NCI-H2171 (cell line): Measurements from ENCODE around the gene RNF141.

ENCODE experiments used
- DNase-seq: peaks from one replicate; lab custom pipeline; 2025; lab: John Stamatoyannopoulos, UW

RNF141 gene

GRCh38 chr11:10498022-10498400 is 43.0 kb downstream of the RNF141 start:
- no peak for DNase-seq

DNA sequence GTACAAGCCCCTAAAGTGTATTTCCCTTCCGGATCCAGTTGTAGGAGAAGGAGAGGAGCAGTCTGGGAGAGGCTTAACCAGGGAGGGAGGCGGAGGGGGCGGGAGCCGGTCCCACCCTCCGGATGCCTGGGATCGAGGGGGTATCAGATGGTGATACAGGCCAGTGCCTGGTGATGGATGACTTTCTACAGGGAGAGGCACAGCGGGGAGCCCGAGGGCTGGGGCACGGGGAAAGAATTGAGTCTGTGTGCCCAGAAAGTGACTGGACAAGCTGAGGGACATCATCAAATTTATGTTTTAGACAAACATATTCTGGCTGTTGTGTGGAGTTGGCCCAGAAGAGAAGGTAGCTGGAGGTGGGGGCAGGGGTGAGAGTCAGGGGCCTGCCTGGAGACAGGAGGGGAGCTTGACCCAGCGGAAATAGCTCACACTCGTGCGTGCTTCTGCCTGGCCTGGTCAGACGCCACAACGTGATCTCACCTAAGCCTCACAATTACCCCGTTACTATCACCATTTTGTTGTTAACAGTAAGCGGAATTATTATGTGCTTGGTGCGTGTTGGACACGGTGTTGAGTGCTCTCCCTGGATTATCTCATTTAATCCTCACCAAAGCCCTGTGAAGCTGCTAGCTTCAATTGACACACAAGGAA is 43.5 kb downstream of the RNF141 start:
- DNase-seq, result no peak

DNA sequence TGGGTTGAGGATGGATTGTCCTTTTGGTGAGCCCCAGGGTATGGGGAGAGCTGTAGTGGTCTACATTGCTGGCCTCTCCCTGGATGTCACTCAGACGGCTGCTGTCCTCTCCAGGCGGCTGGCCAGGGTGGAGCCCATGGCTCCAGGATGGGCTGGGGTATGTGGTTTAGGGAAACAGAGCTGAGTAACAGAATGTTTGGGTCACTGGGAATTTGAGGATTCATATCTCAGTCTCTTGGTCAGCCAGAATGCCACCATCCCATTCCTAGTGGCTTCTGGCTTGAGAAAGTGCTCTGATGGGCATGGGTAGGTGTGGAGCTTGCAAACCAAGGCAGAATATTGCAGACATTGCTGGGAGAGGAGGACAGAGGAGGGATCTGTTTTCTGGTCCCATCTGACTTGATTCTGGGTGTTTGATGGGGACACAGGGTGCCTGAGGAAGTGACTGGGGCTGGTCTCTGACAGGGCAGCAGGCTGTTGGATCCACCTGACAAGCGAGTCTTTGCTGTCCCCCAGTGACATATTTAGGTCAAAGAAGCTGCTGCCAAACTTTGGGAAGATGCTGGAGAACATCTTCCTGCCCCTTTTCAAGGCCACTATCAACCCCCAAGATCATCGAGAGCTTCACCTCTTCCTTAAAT is 44.6 kb downstream of the RNF141 start:
- DNase-seq, result no peak

DNA sequence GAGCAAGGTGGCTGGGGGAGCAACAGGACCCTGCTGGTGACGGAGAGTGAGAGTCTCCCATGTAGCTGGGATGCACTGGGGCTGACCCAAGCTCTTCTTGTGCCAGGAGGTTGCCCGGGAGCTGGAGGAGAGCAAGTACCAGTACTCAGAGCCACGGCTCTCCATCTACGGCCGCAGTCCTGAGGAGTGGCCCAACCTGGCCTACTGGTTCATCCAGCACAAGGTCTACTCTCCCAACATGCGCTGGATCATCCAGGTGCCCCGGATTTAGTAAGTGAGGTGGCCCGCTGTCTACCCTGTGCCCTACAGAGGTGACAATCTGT is 45.6 kb downstream of the RNF141 start:
- no peak for DNase-seq

- no peak for DNase-seq
These were observed 46.1 kb downstream of the RNF141 start for GRCh38 chr11:10494636-10495463.

DNA sequence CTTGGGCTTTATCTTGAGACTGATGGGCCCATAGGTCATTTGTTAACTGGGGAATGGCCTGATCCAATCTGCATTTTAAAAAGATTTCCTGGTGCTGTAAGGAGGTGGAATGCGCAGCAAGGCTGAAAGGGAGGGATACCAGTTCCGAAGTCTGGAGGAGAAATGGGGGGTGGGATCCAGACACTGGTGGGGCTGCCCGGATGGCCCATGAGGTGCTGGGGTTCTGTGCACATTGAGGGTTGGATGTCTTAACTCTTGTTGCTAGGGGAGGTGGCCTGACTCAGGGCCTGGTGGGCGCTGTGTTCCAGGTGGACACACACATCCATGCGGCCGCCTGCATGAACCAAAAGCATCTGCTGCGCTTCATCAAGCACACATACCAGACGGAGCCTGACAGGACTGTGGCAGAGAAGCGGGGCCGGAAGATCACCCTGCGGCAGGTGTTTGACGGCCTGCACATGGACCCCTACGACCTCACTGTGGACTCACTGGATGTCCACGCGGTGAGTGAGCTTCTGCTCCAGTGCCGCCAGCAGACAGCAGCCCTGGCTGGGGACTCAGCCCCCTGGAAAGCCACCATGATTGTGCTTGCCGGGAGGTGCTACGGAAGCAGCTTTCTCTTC is 47.8 kb downstream of the RNF141 start:
- no peak for DNase-seq

GRCh38 chr11:10492084-10492483 is 48.9 kb downstream of the RNF141 start:
- DNase-seq, result no peak

DNA sequence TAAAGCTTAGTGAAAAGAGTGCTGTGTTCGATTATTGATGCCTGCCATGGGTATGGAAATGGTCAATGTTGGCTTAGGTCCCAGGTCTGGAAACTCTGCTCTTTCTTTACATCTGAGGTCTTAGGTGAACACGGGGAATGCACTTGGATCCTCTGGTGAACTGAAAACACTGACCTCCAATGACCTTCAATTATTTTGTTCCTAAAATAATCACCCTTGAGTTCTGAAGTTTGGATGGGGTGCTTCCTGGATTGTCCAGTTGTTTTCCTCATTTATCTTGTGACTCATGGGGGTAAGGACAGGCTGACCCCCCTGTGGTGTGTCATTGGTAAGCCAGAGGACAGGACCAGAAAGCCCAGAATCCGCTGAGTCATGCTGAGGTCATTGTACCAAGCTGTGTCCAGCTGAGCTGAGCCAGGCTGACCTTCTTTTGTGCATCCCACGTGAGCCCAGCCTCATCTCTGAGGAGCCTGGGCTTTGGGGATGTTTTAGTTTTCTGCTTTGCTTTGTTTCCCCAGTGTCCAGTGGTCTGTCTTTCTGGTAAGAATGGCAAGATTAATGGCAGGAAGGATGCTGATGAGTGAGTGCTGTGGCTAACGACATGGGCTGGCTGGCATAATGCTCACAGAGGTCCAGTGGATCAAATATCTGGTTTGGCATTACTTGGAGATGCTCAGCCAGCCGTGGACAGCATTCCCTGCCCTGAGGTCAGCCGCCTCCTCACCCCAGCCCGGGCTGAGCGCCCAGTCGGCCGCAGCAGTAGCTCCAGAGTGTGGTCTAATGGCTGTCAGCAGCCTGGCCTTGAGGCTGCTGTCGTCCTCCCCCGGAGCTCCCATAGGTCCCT is 50.4 kb downstream of the RNF141 start:
- DNase-seq, result no peak

DNA sequence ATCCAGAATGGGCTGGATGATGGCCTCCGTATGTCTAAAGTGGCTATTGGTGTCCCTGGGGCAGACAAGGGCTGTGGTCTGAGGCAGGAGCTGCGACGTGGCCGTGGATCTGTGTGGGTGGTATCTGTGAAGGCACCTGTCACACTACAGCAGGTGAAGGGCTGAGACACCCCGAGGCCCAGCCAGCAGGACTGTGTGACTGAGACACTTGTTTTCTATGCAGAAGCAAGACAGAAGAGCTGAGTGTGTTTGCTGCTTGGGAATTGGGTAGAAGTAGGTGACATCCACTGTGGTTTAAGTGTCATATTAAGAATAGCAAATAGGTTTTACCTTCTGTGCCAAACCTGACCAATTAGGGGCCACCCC is 51.0 kb downstream of the RNF141 start:
- no peak for DNase-seq

DNA sequence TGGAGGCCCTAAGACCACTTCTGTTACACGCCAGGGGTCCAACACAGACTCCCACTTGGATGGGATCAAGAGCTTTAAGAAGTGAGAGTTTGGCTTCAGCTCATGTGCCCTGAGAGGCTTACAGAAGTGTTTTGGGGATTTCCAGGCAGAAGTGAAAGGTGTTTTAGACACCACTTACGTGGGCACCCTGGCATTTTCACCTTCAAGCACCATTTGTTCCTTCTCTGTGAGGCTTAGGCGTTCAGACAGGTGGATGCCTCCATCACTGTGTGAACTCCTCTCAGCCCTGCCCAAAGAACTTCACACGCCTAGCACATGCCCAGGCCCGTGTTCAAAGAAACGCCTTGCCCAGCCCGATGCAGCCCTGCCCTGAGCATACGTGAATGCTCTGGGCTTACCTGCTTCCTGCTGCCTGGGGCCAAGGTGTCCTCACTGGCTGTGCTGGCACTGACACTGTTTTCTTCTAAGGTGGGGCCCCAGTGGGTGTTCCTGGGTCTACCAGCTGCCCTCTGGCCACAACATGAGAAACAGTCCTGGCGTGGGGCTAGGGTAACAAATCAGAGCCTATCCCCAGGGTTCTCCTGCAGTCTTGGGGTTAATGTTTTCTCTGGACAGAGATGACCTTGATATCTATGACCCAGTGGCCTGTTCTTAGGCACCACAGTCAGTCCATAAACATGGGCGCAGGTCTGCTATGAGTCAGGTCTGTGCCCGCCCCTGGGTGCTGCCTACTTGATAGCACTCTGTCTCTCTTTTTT is 51.9 kb downstream of the RNF141 start:
- DNase-seq, result no peak

DNA sequence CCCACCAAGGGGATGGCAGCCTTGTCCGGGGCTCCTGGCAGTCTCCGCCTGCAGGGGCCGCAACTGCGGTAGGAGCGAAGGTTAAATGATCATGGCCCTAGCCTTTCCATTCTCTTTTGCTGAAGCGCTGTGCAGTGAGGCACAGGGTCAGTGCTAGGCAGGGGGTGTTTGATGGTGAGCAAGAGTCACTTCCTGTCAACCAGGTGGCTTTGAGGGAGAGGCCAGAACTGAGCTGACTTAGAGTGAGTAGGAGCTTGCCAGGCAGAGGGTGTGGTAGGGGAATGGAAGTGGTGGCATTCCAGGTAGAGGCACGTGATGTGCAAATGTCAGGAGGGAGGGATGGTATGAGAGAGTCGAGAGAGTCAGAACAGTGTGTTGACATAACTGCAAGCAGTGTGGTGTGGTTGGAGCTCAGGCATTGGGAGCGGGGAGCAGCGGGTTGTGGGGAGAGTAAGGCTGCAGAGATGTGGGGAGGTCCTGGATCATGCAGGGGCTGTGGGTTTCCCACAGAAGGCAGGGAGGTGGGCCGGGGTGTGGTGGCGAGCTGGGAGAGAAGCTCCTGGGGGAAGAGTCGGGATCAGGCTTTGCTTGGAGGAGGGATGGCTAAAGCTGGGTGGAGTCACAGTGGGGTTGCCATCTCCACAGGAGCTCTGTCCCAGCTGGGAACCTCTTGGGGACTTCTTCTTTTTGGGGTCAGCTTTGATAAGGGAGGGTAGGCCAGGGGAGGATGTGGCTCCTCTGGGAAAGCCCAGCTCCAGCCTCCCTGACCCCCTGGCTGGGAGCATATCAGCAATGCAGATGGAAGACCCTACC is 52.7 kb downstream of the RNF141 start:
- no peak for DNase-seq

DNA sequence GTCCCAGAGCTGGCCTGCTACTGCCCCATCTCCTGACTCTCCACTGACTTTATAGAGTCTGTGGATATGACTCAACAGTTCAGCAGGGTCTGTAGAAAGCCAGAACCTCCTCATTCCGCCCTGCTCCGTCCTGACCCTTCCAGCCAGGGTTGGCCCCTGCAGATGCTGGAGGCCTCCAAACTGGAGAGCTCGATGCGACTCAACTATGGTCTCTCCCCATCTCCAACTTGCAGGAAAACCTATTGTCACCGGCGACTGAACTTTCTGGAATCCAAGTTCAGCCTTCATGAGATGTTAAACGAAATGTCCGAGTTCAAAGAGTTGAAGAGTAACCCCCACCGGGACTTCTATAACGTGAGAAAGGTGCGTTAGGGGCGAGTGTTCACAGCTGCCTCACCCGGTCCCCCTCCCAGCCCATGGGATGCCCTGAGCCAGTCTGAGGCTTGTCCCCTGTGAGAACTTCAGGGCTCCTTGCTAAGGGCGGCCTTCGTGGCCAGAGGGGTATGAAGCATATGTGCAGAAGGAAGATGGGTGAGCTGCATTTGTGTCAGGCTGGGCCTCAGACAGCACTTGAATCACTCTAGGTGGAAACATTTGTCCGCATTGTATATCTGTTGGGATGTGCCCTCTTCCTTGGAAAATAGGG is 53.9 kb downstream of the RNF141 start:
- no peak for DNase-seq

DNA sequence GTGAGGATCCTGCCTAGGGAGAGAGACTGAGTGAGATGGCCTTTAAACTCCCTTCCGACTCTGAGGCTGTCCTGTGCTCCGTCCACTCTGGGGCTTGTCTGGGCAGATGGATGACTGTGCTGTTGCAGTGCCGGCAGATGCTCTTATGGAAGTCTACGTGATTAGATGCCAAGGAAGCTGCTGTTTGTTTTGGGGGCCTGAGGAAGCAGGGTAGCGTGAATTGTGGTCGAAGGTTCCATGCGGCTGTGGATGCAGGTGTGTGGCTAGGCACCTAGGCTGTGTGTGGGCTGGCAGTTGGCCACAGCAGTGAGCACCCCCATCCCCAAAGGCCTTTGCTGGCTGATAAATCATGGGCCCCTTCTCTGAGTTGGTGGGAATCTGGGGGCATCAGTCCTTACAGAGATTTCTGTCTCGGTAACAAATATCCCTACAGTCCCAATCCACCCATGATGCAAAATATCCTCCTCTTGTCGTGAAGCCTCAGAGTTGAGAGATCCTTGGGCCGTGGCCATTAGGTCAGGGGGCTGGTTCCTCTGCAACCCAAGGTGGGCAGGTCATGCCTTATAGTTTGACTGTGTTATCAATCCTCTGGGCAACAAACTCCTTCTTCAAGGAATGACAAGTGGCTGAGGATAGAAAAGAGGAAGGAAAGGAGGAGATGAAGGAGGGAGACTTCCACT is 54.7 kb downstream of the RNF141 start:
- no peak for DNase-seq

DNA sequence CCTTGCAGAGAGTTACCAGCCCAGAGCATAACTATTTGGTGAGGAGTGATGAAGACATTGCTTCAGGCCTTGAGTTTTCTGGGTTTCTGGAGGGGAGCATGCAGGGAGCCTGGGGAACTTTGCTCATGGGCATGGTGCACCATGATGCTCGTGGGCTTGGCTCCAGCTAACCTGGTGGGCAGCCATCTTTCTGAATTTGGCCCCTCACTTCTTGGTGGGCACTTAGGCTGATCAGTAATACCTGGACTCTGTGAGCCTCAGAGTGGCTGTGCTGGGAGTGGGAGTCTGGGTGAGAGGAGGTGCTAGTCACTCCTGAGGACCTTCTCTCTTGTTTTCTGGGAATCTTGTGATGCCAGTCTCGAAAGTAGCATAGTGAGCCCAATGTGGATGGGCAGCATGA is 55.3 kb downstream of the RNF141 start:
- no peak for DNase-seq

DNA sequence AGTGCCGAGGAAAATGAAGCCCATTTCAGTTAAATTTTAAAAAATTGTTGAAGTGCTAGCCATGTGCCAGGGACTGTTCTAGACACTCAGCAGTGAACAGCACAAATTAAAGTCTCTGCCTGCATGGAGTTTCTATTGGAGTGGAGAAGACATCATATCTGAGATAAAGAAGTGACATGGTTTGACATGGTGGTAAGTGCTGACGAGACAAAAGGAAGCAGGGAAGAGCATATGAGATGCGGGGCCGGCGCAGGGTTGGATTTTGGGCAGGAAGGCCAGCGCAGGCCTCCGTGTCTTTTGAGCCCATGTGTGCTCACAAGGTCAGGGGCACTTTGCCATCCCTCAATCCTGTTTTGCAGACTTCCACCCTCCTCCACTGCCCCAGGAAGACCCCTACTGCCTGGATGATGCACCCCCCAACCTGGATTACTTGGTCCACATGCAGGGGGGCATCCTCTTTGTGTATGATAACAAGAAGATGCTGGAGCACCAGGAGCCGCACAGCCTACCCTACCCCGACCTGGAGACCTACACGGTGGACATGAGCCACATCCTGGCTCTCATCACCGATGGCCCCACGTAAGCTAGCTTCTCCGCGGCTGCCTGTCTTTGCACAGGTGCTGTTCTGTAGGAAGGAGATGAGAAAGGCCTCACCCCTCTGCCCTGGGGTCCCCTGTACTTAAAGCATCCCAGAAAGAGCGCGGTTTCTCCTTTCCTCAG is 56.4 kb downstream of the RNF141 start:
- DNase-seq, result no peak

DNA sequence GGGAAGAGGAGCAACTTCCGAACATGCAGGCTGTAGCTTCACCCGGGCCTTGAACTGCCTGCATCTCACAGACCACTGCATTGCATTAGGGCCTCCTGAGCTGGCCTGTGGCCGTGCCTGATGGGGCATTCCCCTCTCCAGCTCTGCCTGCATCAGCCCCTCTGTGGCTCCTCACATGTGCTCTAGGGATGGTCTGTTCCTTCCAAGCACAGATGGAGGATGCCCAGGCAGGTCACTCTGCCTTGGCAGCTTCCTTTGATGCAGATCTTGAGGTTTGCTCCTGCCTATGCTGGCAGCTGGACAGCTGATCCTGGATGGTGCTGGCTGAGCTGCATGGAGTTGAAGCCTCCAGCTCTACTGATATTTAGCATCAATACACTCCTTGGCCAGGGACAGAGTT is 57.4 kb downstream of the RNF141 start:
- DNase-seq, result no peak

GRCh38 chr11:10483174-10483573 is 57.8 kb downstream of the RNF141 start:
- DNase-seq, result no peak

GRCh38 chr11:10481560-10482349 is 59.2 kb downstream of the RNF141 start:
- DNase-seq, result no peak
